HCT116 (cell line): ENCODE results near the gene BFSP2.

Experiments
- ELF1 ChIP-seq: IDR thresholded peaks from 2 replicates; pipeline ENCODE4 v1.6.1; 2012; ENCODE audit warnings: low read depth, borderline replicate concordance
- EZH2 ChIP-seq: fragments of 200-600 bp; sonication (generic); IDR thresholded peaks from 2 replicates; pipeline ENCODE4 v1.6.1; 2017; ENCODE audit warnings: antibody characterized with exemption, mixed run types
- EZH2phosphoT487 ChIP-seq: fragments of 200-600 bp; IDR thresholded peaks from 2 replicates; pipeline ENCODE4 v1.6.1; 2018; ENCODE audit warnings: antibody characterized with exemption, borderline replicate concordance
- JUND ChIP-seq: IDR thresholded peaks from 2 replicates; pipeline ENCODE4 v1.6.1; 2012
- POLR2A ChIP-seq: IDR thresholded peaks from 2 replicates; pipeline ENCODE4 v1.7.0; 2011; ENCODE audit warnings: borderline replicate concordance; ENCODE audit not compliant: insufficient read depth, insufficient read length; ENCODE audit errors: extremely low read depth
- POLR2AphosphoS5 ChIP-seq: IDR thresholded peaks from 2 replicates; pipeline ENCODE4 v1.6.1; 2011; ENCODE audit warnings: mild to moderate bottlenecking, low read depth, low read length, moderate library complexity
- RAD21 ChIP-seq: IDR thresholded peaks from 2 replicates; pipeline ENCODE4 v1.6.1; 2012; ENCODE audit warnings: low read depth, mild to moderate bottlenecking
- SIN3A ChIP-seq: IDR thresholded peaks from 2 replicates; pipeline ENCODE4 v1.6.1; 2012; ENCODE audit warnings: low read depth
- SP1 ChIP-seq: IDR thresholded peaks from 2 replicates; pipeline ENCODE4 v1.6.1; 2012; ENCODE audit warnings: low read depth
- SRF ChIP-seq: IDR thresholded peaks from 2 replicates; pipeline ENCODE4 v1.6.1; 2012; ENCODE audit warnings: low read depth
- YY1 ChIP-seq: IDR thresholded peaks from 2 replicates; pipeline ENCODE4 v1.6.1; 2011; ENCODE audit warnings: low read length, low read depth, moderate library complexity, mild to moderate bottlenecking; ENCODE audit not compliant: insufficient replicate concordance; ENCODE audit errors: extremely low read depth
- TF ChIP-seq, protein P1 (sequence below), 3 experiments: fragments of 200-600 bp in 1 of 3; sonication (generic) in 1 of 3; IDR thresholded peaks in 2 of 3; conservative IDR thresholded peaks in 1 of 3; 2 replicates each; pipeline ENCODE4 v1.5.1; 2012 to 2017; ENCODE audit warnings: low read depth in 2 of 3, low read length in 2 of 3, antibody characterized with exemption in 1 of 3, borderline replicate concordance in 1 of 3, control low read depth in 1 of 3, mild to moderate bottlenecking in 1 of 3, mixed read lengths in 1 of 3, mixed run types in 1 of 3, moderate library complexity in 1 of 3; ENCODE audit not compliant: insufficient read depth in 1 of 3
- TF ChIP-seq, protein P2 (sequence below): IDR thresholded peaks from 2 replicates; pipeline ENCODE4 v1.6.1; 2012; ENCODE audit warnings: low read depth
- TF ChIP-seq, protein P3 (sequence below): IDR thresholded peaks from 2 replicates; pipeline ENCODE4 v1.6.1; 2012

DNA sequence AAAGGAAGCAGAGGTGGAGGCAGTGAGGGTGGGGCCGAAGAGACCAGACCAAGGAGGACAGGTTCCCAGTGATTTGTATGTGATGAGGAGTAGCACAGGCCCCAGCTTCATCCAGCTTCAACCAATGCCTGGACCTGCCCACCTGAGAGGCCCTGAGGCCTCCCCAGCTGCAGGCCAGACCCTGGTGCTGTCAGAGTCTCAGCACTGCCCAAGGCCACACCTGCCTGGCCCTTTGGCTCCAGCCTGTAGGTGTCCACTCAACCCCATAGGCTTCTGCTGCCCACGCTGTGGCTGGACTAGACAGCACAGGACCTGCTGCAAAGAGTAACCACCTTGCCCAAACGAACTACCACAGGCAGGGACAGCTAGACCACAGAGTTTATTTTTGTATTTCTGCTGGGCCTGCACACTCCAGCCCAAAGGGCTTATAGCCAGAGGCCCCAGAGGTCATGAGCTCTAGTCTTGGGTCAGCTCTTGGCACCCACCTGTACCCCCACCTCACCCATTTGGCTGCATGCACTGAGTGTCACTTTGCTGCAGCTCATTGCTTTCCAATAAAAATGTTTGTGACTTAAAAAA lies 91.7 kb downstream of the BFSP2 start:
- TF ChIP-seq, protein P1, sequence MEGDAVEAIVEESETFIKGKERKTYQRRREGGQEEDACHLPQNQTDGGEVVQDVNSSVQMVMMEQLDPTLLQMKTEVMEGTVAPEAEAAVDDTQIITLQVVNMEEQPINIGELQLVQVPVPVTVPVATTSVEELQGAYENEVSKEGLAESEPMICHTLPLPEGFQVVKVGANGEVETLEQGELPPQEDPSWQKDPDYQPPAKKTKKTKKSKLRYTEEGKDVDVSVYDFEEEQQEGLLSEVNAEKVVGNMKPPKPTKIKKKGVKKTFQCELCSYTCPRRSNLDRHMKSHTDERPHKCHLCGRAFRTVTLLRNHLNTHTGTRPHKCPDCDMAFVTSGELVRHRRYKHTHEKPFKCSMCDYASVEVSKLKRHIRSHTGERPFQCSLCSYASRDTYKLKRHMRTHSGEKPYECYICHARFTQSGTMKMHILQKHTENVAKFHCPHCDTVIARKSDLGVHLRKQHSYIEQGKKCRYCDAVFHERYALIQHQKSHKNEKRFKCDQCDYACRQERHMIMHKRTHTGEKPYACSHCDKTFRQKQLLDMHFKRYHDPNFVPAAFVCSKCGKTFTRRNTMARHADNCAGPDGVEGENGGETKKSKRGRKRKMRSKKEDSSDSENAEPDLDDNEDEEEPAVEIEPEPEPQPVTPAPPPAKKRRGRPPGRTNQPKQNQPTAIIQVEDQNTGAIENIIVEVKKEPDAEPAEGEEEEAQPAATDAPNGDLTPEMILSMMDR (IDR thresholded peaks at IDR 0.05 in 2 of 3, conservative IDR thresholded peaks at IDR 0.05 in 1 of 3; ENCODE audit: borderline replicate concordance in 1 of 3, insufficient read depth in 1 of 3, low read depth in 2 of 3, low read length in 2 of 3), result no peak
- no peak for TF ChIP-seq EZH2phosphoT487
- no peak for TF ChIP-seq SP1
- TF ChIP-seq SRF, result no peak
- TF ChIP-seq, protein P2, sequence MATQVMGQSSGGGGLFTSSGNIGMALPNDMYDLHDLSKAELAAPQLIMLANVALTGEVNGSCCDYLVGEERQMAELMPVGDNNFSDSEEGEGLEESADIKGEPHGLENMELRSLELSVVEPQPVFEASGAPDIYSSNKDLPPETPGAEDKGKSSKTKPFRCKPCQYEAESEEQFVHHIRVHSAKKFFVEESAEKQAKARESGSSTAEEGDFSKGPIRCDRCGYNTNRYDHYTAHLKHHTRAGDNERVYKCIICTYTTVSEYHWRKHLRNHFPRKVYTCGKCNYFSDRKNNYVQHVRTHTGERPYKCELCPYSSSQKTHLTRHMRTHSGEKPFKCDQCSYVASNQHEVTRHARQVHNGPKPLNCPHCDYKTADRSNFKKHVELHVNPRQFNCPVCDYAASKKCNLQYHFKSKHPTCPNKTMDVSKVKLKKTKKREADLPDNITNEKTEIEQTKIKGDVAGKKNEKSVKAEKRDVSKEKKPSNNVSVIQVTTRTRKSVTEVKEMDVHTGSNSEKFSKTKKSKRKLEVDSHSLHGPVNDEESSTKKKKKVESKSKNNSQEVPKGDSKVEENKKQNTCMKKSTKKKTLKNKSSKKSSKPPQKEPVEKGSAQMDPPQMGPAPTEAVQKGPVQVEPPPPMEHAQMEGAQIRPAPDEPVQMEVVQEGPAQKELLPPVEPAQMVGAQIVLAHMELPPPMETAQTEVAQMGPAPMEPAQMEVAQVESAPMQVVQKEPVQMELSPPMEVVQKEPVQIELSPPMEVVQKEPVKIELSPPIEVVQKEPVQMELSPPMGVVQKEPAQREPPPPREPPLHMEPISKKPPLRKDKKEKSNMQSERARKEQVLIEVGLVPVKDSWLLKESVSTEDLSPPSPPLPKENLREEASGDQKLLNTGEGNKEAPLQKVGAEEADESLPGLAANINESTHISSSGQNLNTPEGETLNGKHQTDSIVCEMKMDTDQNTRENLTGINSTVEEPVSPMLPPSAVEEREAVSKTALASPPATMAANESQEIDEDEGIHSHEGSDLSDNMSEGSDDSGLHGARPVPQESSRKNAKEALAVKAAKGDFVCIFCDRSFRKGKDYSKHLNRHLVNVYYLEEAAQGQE, result no peak
- no peak for TF ChIP-seq RAD21
- TF ChIP-seq POLR2A, result no peak
- no peak for TF ChIP-seq EZH2
- TF ChIP-seq JUND, result no peak
- TF ChIP-seq YY1, result no peak
- no peak for TF ChIP-seq SIN3A
- TF ChIP-seq POLR2AphosphoS5, result no peak
- TF ChIP-seq, protein P3, sequence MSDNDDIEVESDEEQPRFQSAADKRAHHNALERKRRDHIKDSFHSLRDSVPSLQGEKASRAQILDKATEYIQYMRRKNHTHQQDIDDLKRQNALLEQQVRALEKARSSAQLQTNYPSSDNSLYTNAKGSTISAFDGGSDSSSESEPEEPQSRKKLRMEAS, result no peak
- no peak for TF ChIP-seq ELF1
